ENCODE data around the gene COPE.

Gene COPE

GRCh38 chr19:18919086-18919899 is at the start of gene COPE, which contains the start of gene DDX49:
Gene COPE, minus strand, starts transcription at chr19:18919387. Its CDS starts 39 bp downstream, at chr19:18919348.
Gene DDX49, plus strand, starts transcription at chr19:18919715. Its CDS starts 27 bp downstream, at chr19:18919742.
- Histone ChIP-seq H3K4me1 (ENCODE audit: control insufficient read depth in 1 of 2, insufficient read depth in 1 of 2, low read depth in 1 of 2, low read length in 1 of 2) (peaks cover 25 to 29% of the 10 kb centered on the region in 2 experiments), H3K4me3 (ENCODE audit: low read depth in 1 of 2, low read length in 1 of 2) (peak within 1 kb of the TSS; percentile 85 to 96), H3K9me3 (no peaks in the 10 kb centered on the region), H3K27me3 (no peaks in the 10 kb centered on the region), H3K27ac (peak within 1 kb of the TSS; percentile 91), H3K36me3 (peaks cover 47% of the 10 kb centered on the region)
- TF ChIP-seq CTCF (IDR thresholded peaks at IDR 0.05) = peak; percentile 28

- Histone ChIP-seq H3K27ac (peak overlapping the region; percentile 92), H3K36me3 (no peaks in the 10 kb centered on the region), H3K9me3 (no peaks in the 10 kb centered on the region), H3K4me1 (ENCODE audit: control insufficient read depth in 1 of 2, insufficient read depth in 1 of 2, low read depth in 1 of 2, low read length in 1 of 2) (peaks cover 62 to 64% of the 10 kb centered on the region in 2 experiments), H3K27me3 (no peaks in the 10 kb centered on the region), H3K4me3 (ENCODE audit: low read depth in 1 of 2, low read length in 1 of 2) (peak overlapping the region; percentile 54 to 60)
- TF ChIP-seq CTCF (IDR thresholded peaks at IDR 0.05) = no peak
These were observed 48.4 kb upstream of the COPE start for GRCh38 chr19:18967358-18968146.

GRCh38 chr19:18966307-18966706 is 47.1 kb upstream of the COPE start:
- peaks cover 50 to 62% of the 10 kb centered on the region in 2 experiments for H3K4me1 ChIP-seq (ENCODE audit: control insufficient read depth in 1 of 2, insufficient read depth in 1 of 2, low read depth in 1 of 2, low read length in 1 of 2)
- H3K27me3 ChIP-seq = no peaks in the 10 kb centered on the region
- H3K27ac ChIP-seq = peak overlapping the region; percentile 92

GRCh38 chr19:18964121-18964520 is 44.9 kb upstream of the COPE start:
- Histone ChIP-seq H3K36me3 (no peaks in the 10 kb centered on the region), H3K4me3 (ENCODE audit: low read depth in 1 of 2, low read length in 1 of 2) (no peak overlapping the region), H3K27ac (no peak overlapping the region), H3K9me3 (no peaks in the 10 kb centered on the region), H3K27me3 (no peaks in the 10 kb centered on the region), H3K4me1 (ENCODE audit: control insufficient read depth in 1 of 2, insufficient read depth in 1 of 2, low read depth in 1 of 2, low read length in 1 of 2) (peaks cover 28 to 40% of the 10 kb centered on the region in 2 experiments)
- TF ChIP-seq CTCF (IDR thresholded peaks at IDR 0.05) = no peak

More at GRCh38 chr19:18966307-18966706, 47.1 kb upstream of the COPE start:
- Histone ChIP-seq H3K9me3 (no peaks in the 10 kb centered on the region), H3K36me3 (no peaks in the 10 kb centered on the region), H3K4me3 (ENCODE audit: low read depth in 1 of 2, low read length in 1 of 2) (no peak overlapping the region)
- no peak for TF ChIP-seq CTCF (IDR thresholded peaks at IDR 0.05)

GRCh38 chr19:18961767-18962620 is 42.8 kb upstream of the COPE start:
- Histone ChIP-seq H3K27ac (no peak overlapping the region), H3K4me1 (ENCODE audit: control insufficient read depth in 1 of 2, insufficient read depth in 1 of 2, low read depth in 1 of 2, low read length in 1 of 2) (peaks cover 7 to 19% of the 10 kb centered on the region in 2 experiments), H3K36me3 (no peaks in the 10 kb centered on the region), H3K9me3 (no peaks in the 10 kb centered on the region), H3K4me3 (ENCODE audit: low read depth in 1 of 2, low read length in 1 of 2) (peak overlapping the region in 1 of 2 experiments; percentile 10), H3K27me3 (no peaks in the 10 kb centered on the region)
- no peak for TF ChIP-seq CTCF (IDR thresholded peaks at IDR 0.05)
